ENCODE measurements around the gene SPACDR. TPM values are rescaled to one million over a fixed set of nuclear protein-coding genes. Genes with fewer than 3 reads are reported as not detected.

The SPACDR gene
- total and polyA plus RNA-seq, 9 of the 15 experiments (the other 6 are each of a cell fraction or from before 2014, with no cell fraction given): 0.07 to 0.55 (median 0.14) TPM; not detected in 1

GRCh38 chr7:100444311-100445278 is 19.5 kb downstream of the SPACDR start (continued):
- TF ChIP-seq NEUROD1 (IDR thresholded peaks at IDR 0.05; ENCODE audit: borderline replicate concordance, low read depth, low read length, partially characterized antibody): peak; percentile 69
- TF ChIP-seq PREB (CRISPR knock-in tag; IDR thresholded peaks at IDR 0.05): no peak
- no peak for TF ChIP-seq NCOA4 (IDR thresholded peaks at IDR 0.05; ENCODE audit: partially characterized antibody)
- TF ChIP-seq CHD4 (IDR thresholded peaks at IDR 0.05; ENCODE audit: insufficient read depth, insufficient replicate concordance, low read depth, low read length, poor library complexity, severe bottlenecking): peak; percentile 55
- TF ChIP-seq HDAC2 (IDR thresholded peaks at IDR 0.05): peak; percentile 91
- peak; percentile 16 to 27; a peak in 1 of 4 replicates for TF ChIP-seq TEAD1 (CRISPR knock-in tag; IDR thresholded peaks at IDR 0.05)
- peak in 1 of 2 experiments; percentile 47; a peak in 1 of 3 replicates for TF ChIP-seq CBX3 (IDR thresholded peaks at IDR 0.05; ENCODE audit: borderline replicate concordance in 1 of 2, low read length in 2 of 2)
- TF ChIP-seq LEF1 (IDR thresholded peaks at IDR 0.05): peak; percentile 96
- TF ChIP-seq SMARCC2 (IDR thresholded peaks at IDR 0.05; ENCODE audit: low read depth): peak; percentile 78
- no peak for TF ChIP-seq TCFL5 (CRISPR knock-in tag; conservative IDR thresholded peaks at IDR 0.05)
- no peak; the same call in 1 of the 2 replicates for TF ChIP-seq ELF2 (CRISPR knock-in tag; IDR thresholded peaks at IDR 0.05)
- TF ChIP-seq ETV1 (tag; conservative IDR thresholded peaks at IDR 0.05; ENCODE audit: low read depth): peak; percentile 94
- peak; percentile 71 for TF ChIP-seq BCOR (IDR thresholded peaks at IDR 0.05)
- no peak for TF ChIP-seq ZSCAN32 (CRISPR knock-in tag; IDR thresholded peaks at IDR 0.05)
- no peak for TF ChIP-seq PTBP1 (IDR thresholded peaks at IDR 0.05; ENCODE audit: low read depth, low read length)
- no peak for TF ChIP-seq ZNF140 (CRISPR knock-in tag; IDR thresholded peaks at IDR 0.05)
- TF ChIP-seq TAF15 (IDR thresholded peaks at IDR 0.05; ENCODE audit: low read depth, low read length): no peak
- no peak for TF ChIP-seq STAT6 (CRISPR knock-in tag; IDR thresholded peaks at IDR 0.05)
- no peak for TF ChIP-seq COPS2 (conservative IDR thresholded peaks at IDR 0.05)
- no peak for TF ChIP-seq MCM5 (IDR thresholded peaks at IDR 0.05; ENCODE audit: low read depth)
- no peak for TF ChIP-seq SAP30 (IDR thresholded peaks at IDR 0.05; ENCODE audit: borderline replicate concordance, insufficient read depth, low read depth, low read length, poor library complexity, severe bottlenecking)
- no peak for TF ChIP-seq SIN3B (IDR thresholded peaks at IDR 0.05; ENCODE audit: low read depth)
- TF ChIP-seq GTF2E2 (tag; IDR thresholded peaks at IDR 0.05): peak; percentile 41; the same call in 1 of the 2 replicates
- peak; percentile 92 for TF ChIP-seq MTA3 (IDR thresholded peaks at IDR 0.05; ENCODE audit: borderline replicate concordance)
- TF ChIP-seq POLR3G (IDR thresholded peaks at IDR 0.05; ENCODE audit: extremely low read depth, insufficient read length, insufficient replicate concordance): no peak

Data from K562 (cell line).